ENCODE measurements around the gene FBXL13.
"Not testable (repeated sequence)": the region's sequence is repeated elsewhere in the genome, so short reads cannot be mapped to it uniquely, and the experiment has no call there.

DNA sequence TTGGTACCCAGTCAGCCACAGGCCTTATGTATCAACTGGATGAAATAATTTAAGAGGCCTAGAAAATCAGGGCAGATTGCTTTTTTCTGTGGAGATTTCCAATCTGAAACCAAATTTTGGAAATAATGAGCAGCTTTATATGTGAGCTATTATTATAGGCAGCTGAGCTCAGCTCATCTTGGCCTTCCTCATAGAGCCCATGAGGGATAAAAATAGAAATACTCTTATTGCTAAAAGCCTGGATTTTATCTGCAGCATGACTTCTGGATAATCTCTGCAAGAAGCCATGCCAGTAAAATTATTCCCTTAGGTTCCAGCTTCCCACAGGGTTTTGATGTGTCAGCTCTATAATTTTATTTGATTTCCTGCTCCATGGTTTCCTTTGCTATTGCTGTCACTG is 282.8 kb downstream of the FBXL13 start:
- TF ChIP-seq NRF1 (IDR thresholded peaks at IDR 0.05; ENCODE audit: low read depth, low read length); SIN3A (IDR thresholded peaks at IDR 0.05; ENCODE audit: borderline replicate concordance, low read depth, low read length); TEAD4 (IDR thresholded peaks at IDR 0.05; ENCODE audit: borderline replicate concordance, insufficient read depth); RFX5 (IDR thresholded peaks at IDR 0.05; ENCODE audit: low read length); YY1 (IDR thresholded peaks at IDR 0.05; ENCODE audit: low read depth); GABPA (IDR thresholded peaks at IDR 0.05; ENCODE audit: low read depth): not testable (repeated sequence)
- TF ChIP-seq, protein P1, sequence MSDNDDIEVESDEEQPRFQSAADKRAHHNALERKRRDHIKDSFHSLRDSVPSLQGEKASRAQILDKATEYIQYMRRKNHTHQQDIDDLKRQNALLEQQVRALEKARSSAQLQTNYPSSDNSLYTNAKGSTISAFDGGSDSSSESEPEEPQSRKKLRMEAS (IDR thresholded peaks at IDR 0.05; ENCODE audit: low read depth) = not testable (repeated sequence)
- TF ChIP-seq, protein P2, sequence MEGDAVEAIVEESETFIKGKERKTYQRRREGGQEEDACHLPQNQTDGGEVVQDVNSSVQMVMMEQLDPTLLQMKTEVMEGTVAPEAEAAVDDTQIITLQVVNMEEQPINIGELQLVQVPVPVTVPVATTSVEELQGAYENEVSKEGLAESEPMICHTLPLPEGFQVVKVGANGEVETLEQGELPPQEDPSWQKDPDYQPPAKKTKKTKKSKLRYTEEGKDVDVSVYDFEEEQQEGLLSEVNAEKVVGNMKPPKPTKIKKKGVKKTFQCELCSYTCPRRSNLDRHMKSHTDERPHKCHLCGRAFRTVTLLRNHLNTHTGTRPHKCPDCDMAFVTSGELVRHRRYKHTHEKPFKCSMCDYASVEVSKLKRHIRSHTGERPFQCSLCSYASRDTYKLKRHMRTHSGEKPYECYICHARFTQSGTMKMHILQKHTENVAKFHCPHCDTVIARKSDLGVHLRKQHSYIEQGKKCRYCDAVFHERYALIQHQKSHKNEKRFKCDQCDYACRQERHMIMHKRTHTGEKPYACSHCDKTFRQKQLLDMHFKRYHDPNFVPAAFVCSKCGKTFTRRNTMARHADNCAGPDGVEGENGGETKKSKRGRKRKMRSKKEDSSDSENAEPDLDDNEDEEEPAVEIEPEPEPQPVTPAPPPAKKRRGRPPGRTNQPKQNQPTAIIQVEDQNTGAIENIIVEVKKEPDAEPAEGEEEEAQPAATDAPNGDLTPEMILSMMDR (IDR thresholded peaks at IDR 0.05) = not testable (repeated sequence)
